ENCODE data around the gene TMEM178B.
A peak's percentile ranks its signal among the peaks of the same experiment; 100 is the strongest.

The TMEM178B gene

GRCh38 chr7:141519623-141520022 is 445.8 kb downstream of the TMEM178B start:
- no peaks in the 10 kb centered on the region for H3K9me3 Mint-ChIP-seq
- H3K27ac Mint-ChIP-seq, result no peak overlapping the region
- no peak overlapping the region for H3K4me3 Mint-ChIP-seq
- DNase-seq (no peak), ATAC-seq (no peak)
- peaks cover 30% of the 10 kb centered on the region for H3K27me3 Mint-ChIP-seq
- H3K4me1 Mint-ChIP-seq, result no peaks in the 10 kb centered on the region

- H3K27ac Mint-ChIP-seq, result peak overlapping the region in 1 of 2 donors; percentile 86
- DNase-seq (no peak), ATAC-seq (peak; percentile 72)
- H3K27me3 Mint-ChIP-seq, result peaks cover 26% of the 10 kb centered on the region
- H3K4me1 Mint-ChIP-seq, result no peaks in the 10 kb centered on the region
- no peak overlapping the region for H3K4me3 Mint-ChIP-seq
- H3K9me3 Mint-ChIP-seq, result no peaks in the 10 kb centered on the region
Observed at GRCh38 chr7:141522657-141523342, 448.9 kb downstream of the TMEM178B start.

DNA sequence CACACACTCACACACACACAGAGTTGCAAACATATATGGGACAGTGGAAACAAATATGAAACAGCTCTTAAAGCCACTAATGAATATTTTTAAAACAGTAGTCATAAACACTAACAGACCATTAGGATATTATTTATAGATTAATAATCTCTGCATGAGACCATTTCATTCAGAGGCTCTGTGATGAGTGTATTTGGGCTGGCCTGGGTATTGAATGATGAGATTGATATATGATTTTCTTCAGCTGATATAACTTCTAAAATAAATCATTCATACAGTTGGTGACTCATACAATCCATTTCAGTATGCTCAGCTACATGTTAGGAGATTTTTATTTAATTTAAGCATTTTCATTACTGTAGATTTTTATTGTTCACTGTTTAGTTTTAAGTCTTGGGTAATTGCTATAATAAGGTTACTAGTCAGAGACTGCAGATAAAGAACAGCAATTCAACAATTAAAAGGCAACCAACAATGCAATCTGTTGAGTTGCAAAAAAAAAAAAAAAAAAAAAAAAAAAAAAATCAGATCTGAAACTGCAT is 452.2 kb downstream of the TMEM178B start:
- ATAC-seq (no peak), DNase-seq (no peak)
- no peak overlapping the region for H3K4me3 Mint-ChIP-seq
- peaks cover 35% of the 10 kb centered on the region for H3K27me3 Mint-ChIP-seq
- no peak overlapping the region for H3K27ac Mint-ChIP-seq
- no peaks in the 10 kb centered on the region for H3K4me1 Mint-ChIP-seq
- no peaks in the 10 kb centered on the region for H3K9me3 Mint-ChIP-seq

GRCh38 chr7:141527076-141527475 is 453.2 kb downstream of the TMEM178B start:
- H3K4me3 Mint-ChIP-seq, result no peak overlapping the region
- H3K4me1 Mint-ChIP-seq, result no peaks in the 10 kb centered on the region
- ATAC-seq, result no peak
- no peak overlapping the region for H3K27ac Mint-ChIP-seq
- H3K9me3 Mint-ChIP-seq, result no peaks in the 10 kb centered on the region
- peaks cover 35% of the 10 kb centered on the region for H3K27me3 Mint-ChIP-seq
- DNase-seq, result no peak

DNA sequence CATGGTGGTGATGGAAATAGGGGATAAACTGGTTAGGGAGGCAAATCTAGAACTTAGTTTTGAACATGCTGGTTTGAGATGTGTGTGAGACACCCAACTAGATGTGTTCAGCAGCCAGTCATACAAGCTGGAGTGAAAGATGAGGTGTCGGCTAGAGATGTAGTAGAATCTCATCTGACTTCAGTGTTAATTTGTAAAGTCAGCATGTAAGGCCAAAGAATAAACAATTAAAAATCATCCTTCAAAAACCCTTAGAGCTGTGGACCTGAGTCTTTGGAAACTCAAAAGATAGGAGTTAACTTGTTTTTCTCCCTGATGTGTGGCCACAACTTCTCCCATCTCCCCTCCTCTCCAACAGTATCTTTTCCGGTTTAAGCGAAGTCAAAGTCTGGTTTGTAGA is 454.5 kb downstream of the TMEM178B start:
- H3K27ac Mint-ChIP-seq, result no peak overlapping the region
- DNase-seq (no peak), ATAC-seq (no peak)
- H3K27me3 Mint-ChIP-seq, result peaks cover 35% of the 10 kb centered on the region
- H3K4me1 Mint-ChIP-seq, result no peaks in the 10 kb centered on the region
- H3K4me3 Mint-ChIP-seq, result no peak overlapping the region
- no peaks in the 10 kb centered on the region for H3K9me3 Mint-ChIP-seq
